ENCODE results near the gene GRIK4. TPM values are rescaled to one million over a fixed set of nuclear protein-coding genes. Genes with fewer than 3 reads are reported as not detected.

GRIK4 gene
- total RNA-seq, 1 donor from 2014 or later, result 4.3 TPM

- ATAC-seq (no peak), DNase-seq (no peak)
- H3K4me3 ChIP-seq, result no peak overlapping the region
- no peaks in the 10 kb centered on the region for H3K9me3 ChIP-seq
- H3K36me3 ChIP-seq, result no peaks in the 10 kb centered on the region
- H3K27ac ChIP-seq, result no peak overlapping the region
- H3K4me1 ChIP-seq, result no peaks in the 10 kb centered on the region
- TF ChIP-seq CTCF (IDR thresholded peaks at IDR 0.05), result no peak
- intact Hi-C loops (cut with DNase I), result no loop called here
- no peaks in the 10 kb centered on the region for H3K27me3 ChIP-seq
These were observed 356.0 kb downstream of the GRIK4 start for GRCh38 chr11:120867531-120867930.

- Histone ChIP-seq H3K36me3 (no peaks in the 10 kb centered on the region), H3K27ac (no peak overlapping the region), H3K9me3 (no peaks in the 10 kb centered on the region), H3K27me3 (no peaks in the 10 kb centered on the region), H3K4me3 (no peak overlapping the region), H3K4me1 (no peaks in the 10 kb centered on the region)
- DNase-seq (no peak), ATAC-seq (no peak)
- intact Hi-C loops (cut with DNase I), result no loop called here
- TF ChIP-seq CTCF (IDR thresholded peaks at IDR 0.05), result no peak
These were observed 356.4 kb downstream of the GRIK4 start for GRCh38 chr11:120867988-120868387.

GRCh38 chr11:120869097-120869496 is 357.5 kb downstream of the GRIK4 start:
- Histone ChIP-seq H3K36me3 (no peaks in the 10 kb centered on the region), H3K27ac (no peak overlapping the region), H3K4me1 (no peaks in the 10 kb centered on the region), H3K4me3 (no peak overlapping the region), H3K27me3 (no peaks in the 10 kb centered on the region), H3K9me3 (no peaks in the 10 kb centered on the region)
- DNase-seq (no peak), ATAC-seq (no peak)
- intact Hi-C loops (cut with DNase I), result no loop called here
- no peak for TF ChIP-seq CTCF (IDR thresholded peaks at IDR 0.05)

- no peak overlapping the region for H3K27ac ChIP-seq
- no peak for TF ChIP-seq CTCF (IDR thresholded peaks at IDR 0.05)
- no peaks in the 10 kb centered on the region for H3K4me1 ChIP-seq
- H3K36me3 ChIP-seq, result no peaks in the 10 kb centered on the region
- H3K4me3 ChIP-seq, result no peak overlapping the region
- ATAC-seq (no peak), DNase-seq (no peak)
- no peaks in the 10 kb centered on the region for H3K27me3 ChIP-seq
- intact Hi-C loops (cut with DNase I), result no loop called here
- no peaks in the 10 kb centered on the region for H3K9me3 ChIP-seq
These were observed 358.0 kb downstream of the GRIK4 start for GRCh38 chr11:120869516-120870011.

- DNase-seq, result no peak
- TF ChIP-seq CTCF (IDR thresholded peaks at IDR 0.05), result no peak
These were observed 359.6 kb downstream of the GRIK4 start for GRCh38 chr11:120871194-120871593.

GRCh38 chr11:120871924-120872323 is 360.4 kb downstream of the GRIK4 start:
- ATAC-seq (no peak), DNase-seq (no peak)
- Histone ChIP-seq H3K36me3 (no peaks in the 10 kb centered on the region), H3K27ac (no peak overlapping the region), H3K9me3 (no peaks in the 10 kb centered on the region), H3K27me3 (no peaks in the 10 kb centered on the region), H3K4me3 (no peak overlapping the region), H3K4me1 (no peaks in the 10 kb centered on the region)
- TF ChIP-seq CTCF (IDR thresholded peaks at IDR 0.05), result no peak
- intact Hi-C loops (cut with DNase I), result no loop called here

More at GRCh38 chr11:120871194-120871593, 359.6 kb downstream of the GRIK4 start:
- no peak for ATAC-seq
- Histone ChIP-seq H3K36me3 (no peaks in the 10 kb centered on the region), H3K4me3 (no peak overlapping the region), H3K9me3 (no peaks in the 10 kb centered on the region), H3K27ac (no peak overlapping the region), H3K4me1 (no peaks in the 10 kb centered on the region), H3K27me3 (no peaks in the 10 kb centered on the region)
- intact Hi-C loops (cut with DNase I), result no loop called here

Data from upper lobe of right lung (tissue), 1 donor.